ENCODE measurements around the gene AUNIP.

Gene AUNIP

DNA sequence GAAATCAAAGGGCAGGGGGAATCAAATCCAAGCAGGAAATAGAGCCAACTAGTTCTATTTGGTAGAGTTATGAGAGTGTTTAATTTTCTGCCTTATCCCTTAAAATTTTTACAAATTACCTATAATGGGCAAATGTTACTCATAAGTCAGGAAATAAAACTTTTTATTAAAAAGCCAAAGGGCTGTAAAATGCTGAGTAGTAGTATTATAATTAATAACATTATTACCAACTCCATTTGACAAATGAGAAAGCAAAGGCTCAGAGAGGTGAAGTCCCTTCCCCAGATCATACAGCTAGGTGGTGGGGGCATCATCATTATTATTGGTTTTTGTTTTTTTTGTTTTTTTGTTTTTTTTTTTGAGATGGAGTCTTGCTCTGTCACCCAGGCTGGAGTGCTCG lies 55.9 kb downstream of the AUNIP start:
- Histone ChIP-seq H3K27me3 (ENCODE audit: insufficient read depth, low read length, poor library complexity) (peaks cover 20% of the 10 kb centered on the region), H3K4me3 (ENCODE audit: low read depth in 1 of 2, low read length in 2 of 2) (no peak overlapping the region), H4K20me1 (ENCODE audit: insufficient read depth, low read length) (peaks cover 4% of the 10 kb centered on the region), H3K9me3 (ENCODE audit: insufficient read depth, low read length, severe bottlenecking) (no peaks in the 10 kb centered on the region), H3K4me2 (ENCODE audit: insufficient read depth, low read length) (no peak overlapping the region), H3K4me1 (ENCODE audit: insufficient read depth, low read length) (peaks cover 16% of the 10 kb centered on the region), H3K27ac (ENCODE audit: low read length) (no peak overlapping the region), H3K79me2 (ENCODE audit: insufficient read depth, low read length) (no peaks in the 10 kb centered on the region), H2AFZ (ENCODE audit: low read depth, low read length) (no peak overlapping the region), H3K36me3 (ENCODE audit: insufficient read depth, low read length) (no peaks in the 10 kb centered on the region), H3K9ac (ENCODE audit: low read depth, low read length) (no peak overlapping the region)
- DNase-seq = no peak
- ATAC-seq (ENCODE audit: insufficient read depth, low read depth) = no peak
- TF ChIP-seq, protein P1, sequence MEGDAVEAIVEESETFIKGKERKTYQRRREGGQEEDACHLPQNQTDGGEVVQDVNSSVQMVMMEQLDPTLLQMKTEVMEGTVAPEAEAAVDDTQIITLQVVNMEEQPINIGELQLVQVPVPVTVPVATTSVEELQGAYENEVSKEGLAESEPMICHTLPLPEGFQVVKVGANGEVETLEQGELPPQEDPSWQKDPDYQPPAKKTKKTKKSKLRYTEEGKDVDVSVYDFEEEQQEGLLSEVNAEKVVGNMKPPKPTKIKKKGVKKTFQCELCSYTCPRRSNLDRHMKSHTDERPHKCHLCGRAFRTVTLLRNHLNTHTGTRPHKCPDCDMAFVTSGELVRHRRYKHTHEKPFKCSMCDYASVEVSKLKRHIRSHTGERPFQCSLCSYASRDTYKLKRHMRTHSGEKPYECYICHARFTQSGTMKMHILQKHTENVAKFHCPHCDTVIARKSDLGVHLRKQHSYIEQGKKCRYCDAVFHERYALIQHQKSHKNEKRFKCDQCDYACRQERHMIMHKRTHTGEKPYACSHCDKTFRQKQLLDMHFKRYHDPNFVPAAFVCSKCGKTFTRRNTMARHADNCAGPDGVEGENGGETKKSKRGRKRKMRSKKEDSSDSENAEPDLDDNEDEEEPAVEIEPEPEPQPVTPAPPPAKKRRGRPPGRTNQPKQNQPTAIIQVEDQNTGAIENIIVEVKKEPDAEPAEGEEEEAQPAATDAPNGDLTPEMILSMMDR (IDR thresholded peaks at IDR 0.05; ENCODE audit: borderline replicate concordance, extremely low read depth, low read length, poor library complexity, severe bottlenecking) = no peak
- no peak for TF ChIP-seq EZH2 (IDR thresholded peaks at IDR 0.05; ENCODE audit: borderline replicate concordance, low read depth, low read length, severe bottlenecking)

DNA sequence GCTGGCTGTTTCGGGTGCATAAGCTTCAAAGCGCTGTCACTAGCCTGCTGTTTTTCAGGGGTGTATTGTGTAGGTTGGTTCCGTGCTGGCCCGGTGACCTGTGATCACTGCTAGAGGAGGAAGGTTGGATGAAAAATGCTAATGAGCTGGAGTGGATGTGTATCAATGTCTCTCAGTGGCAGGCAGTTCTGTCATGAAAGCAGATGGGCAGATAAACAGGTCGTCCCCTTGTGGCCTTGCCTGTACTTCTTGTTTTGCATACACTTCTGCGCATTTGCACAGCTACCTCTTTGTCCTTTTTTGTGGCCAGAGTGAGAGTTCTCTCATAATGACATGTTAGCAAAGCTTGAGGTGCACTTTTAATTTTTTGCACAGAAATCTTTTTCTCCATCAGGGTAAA lies 56.3 kb downstream of the AUNIP start:
- no peak overlapping the region for H3K4me3 ChIP-seq (ENCODE audit: low read depth in 1 of 2, low read length in 2 of 2)
- no peaks in the 10 kb centered on the region for H3K79me2 ChIP-seq (ENCODE audit: insufficient read depth, low read length)
- H3K4me2 ChIP-seq (ENCODE audit: insufficient read depth, low read length) = no peak overlapping the region
- no peak overlapping the region for H3K27ac ChIP-seq (ENCODE audit: low read length)
- H2AFZ ChIP-seq (ENCODE audit: low read depth, low read length) = no peak overlapping the region
- TF ChIP-seq, protein P1 (IDR thresholded peaks at IDR 0.05; ENCODE audit: borderline replicate concordance, extremely low read depth, low read length, poor library complexity, severe bottlenecking) = no peak
- TF ChIP-seq EZH2 (IDR thresholded peaks at IDR 0.05; ENCODE audit: borderline replicate concordance, low read depth, low read length, severe bottlenecking) = no peak
- no peak for ATAC-seq (ENCODE audit: insufficient read depth, low read depth)
- H3K9me3 ChIP-seq (ENCODE audit: insufficient read depth, low read length, severe bottlenecking) = no peaks in the 10 kb centered on the region
- peaks cover 4% of the 10 kb centered on the region for H4K20me1 ChIP-seq (ENCODE audit: insufficient read depth, low read length)
- no peaks in the 10 kb centered on the region for H3K36me3 ChIP-seq (ENCODE audit: insufficient read depth, low read length)
- H3K9ac ChIP-seq (ENCODE audit: low read depth, low read length) = no peak overlapping the region
- peaks cover 20% of the 10 kb centered on the region for H3K27me3 ChIP-seq (ENCODE audit: insufficient read depth, low read length, poor library complexity)
- DNase-seq = no peak
- peaks cover 16% of the 10 kb centered on the region for H3K4me1 ChIP-seq (ENCODE audit: insufficient read depth, low read length)

DNA sequence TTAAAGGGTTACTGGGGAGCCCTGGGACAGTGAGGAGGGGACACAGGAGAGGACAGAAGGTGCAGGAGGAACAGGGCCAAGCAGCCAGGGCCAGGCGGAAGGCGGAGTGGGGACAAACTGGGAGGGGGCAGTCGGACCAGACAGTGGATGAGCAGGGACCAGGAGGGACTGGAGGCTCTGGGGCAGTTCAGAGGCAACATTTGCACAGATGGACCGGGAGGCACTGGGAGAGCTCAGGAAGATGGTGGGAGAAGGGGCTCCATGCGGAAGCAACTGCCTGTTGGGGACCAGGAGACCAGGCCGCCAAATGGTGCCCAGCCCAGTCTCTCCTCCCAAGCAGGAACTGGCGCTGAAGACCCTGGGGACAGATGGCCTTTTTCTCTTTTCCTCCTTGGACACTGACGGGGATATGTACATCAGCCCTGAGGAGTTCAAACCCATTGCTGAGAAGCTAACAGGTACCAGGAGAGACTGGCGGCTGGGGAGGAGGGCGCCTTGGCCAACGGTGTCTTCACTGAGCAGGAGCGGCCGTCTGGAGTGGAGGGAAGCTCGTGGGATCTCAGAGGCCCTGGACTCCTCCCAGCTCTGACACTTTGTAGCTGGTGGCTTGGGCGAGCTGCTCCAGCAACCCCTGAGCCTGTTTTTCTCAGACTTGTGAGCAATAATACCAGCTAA lies 58.4 kb downstream of the AUNIP start:
- Histone ChIP-seq H3K27ac (ENCODE audit: low read length) (no peak overlapping the region; the same call in 1 of the 2 replicates), H3K4me2 (ENCODE audit: insufficient read depth, low read length) (peak overlapping the region; percentile 73), H3K27me3 (ENCODE audit: insufficient read depth, low read length, poor library complexity) (peaks cover 24% of the 10 kb centered on the region), H3K9me3 (ENCODE audit: insufficient read depth, low read length, severe bottlenecking) (no peaks in the 10 kb centered on the region), H3K4me1 (ENCODE audit: insufficient read depth, low read length) (peaks cover 28% of the 10 kb centered on the region), H3K79me2 (ENCODE audit: insufficient read depth, low read length) (no peaks in the 10 kb centered on the region), H3K9ac (ENCODE audit: low read depth, low read length) (peak overlapping the region; percentile 53), H4K20me1 (ENCODE audit: insufficient read depth, low read length) (peaks cover 8% of the 10 kb centered on the region; the same call in 1 of the 2 replicates), H3K36me3 (ENCODE audit: insufficient read depth, low read length) (no peaks in the 10 kb centered on the region), H3K4me3 (ENCODE audit: low read depth in 1 of 2, low read length in 2 of 2) (peak overlapping the region; percentile 17 to 59; a peak in 3 of 4 replicates), H2AFZ (ENCODE audit: low read depth, low read length) (peak overlapping the region; percentile 28; the same call in 1 of the 2 replicates)
- no peak for DNase-seq
- TF ChIP-seq, protein P1 (IDR thresholded peaks at IDR 0.05; ENCODE audit: borderline replicate concordance, extremely low read depth, low read length, poor library complexity, severe bottlenecking) = no peak
- no peak for TF ChIP-seq EZH2 (IDR thresholded peaks at IDR 0.05; ENCODE audit: borderline replicate concordance, low read depth, low read length, severe bottlenecking)
- ATAC-seq (ENCODE audit: insufficient read depth, low read depth) = peak; percentile 2; the same call in 1 of the 3 replicates
